ENCODE results near the gene ATP11C. TPM values are rescaled to one million over a fixed set of nuclear protein-coding genes. Genes with fewer than 3 reads are reported as not detected.
"Not testable (repeated sequence)": the region's sequence is repeated elsewhere in the genome, so short reads cannot be mapped to it uniquely, and the experiment has no call there.

Gene ATP11C
- total RNA-seq, 1 donor from 2014 or later = 20.0 TPM

DNA sequence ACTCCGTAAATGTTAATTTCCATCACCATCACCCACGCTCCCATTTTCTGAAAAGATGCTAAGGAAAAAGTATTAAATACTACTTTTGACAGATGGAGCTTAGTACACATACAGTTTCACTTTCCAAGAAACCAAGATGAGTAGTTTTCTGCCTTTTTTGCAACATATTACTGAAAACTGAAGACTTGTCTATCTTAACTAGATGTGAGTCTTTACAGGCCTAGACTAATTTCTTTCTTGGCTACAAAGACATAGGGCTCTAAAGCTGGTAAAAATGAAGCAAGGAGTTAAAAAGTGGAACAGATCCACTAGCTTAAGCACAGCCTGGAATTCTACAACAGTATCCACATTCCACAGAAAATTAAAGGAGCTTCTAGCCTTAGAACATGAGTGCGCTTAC, 68.2 kb downstream of the ATP11C start:
- DNase-seq (ENCODE audit: low spot score) = no peak

DNA sequence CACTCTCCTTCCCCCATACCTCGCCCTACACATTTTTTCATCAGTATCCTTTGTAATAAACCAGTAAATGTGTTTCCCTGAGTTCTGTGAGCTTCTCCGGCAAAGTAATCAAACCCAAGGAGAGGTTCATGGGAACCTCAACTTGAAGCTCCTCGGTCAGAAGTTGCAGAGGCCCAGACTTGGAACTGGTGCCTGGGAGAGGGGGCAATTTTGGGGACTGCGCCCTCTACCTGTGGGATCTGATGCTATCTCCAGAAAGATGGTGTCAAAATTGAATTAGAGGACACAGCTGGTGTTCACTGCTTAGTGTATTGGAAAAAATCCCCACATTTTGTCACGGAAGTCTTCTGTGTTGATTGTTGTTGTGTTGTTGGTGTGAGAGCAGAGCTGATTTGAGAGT, 70.6 kb downstream of the ATP11C start:
- no peak for DNase-seq (ENCODE audit: low spot score)

DNA sequence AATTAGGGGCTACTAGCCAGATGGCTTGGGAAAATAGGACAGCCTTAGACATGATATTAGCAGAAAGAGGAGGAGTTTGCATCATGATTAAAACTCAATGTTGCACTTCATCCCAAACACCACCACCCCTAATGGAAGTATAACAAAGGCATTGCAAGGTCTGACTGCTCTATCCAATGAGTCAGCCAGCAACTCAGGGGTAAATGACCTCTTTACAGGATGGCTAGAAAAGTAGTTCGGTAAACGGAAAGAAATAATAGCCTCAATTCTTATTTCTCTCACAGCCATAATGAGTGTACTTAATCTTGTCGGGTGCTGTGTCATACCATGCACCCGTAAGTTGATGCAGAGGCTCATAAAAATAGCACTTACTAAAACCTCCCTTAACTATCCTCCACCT, 76.0 kb downstream of the ATP11C start:
- DNase-seq (ENCODE audit: low spot score) = not testable (repeated sequence)

DNA sequence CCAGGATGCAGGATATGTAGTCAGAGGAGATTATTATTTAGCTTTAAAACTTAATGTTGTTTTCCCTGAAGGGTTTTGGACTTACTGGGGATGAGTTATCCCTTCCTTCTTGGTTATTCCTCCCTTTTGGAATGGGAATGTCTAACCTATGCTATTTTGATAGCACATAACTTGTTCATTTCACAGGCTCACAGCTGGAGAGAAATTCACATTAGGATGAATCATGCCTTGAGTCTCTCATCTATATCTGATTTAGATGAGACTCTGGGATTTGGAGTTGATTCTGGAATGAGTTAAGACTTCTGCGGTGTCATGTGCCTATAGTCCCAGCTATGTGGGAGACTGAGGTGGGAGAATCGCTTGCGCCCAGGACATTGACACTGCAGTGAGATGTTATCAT, 81.1 kb downstream of the ATP11C start:
- no peak for DNase-seq (ENCODE audit: low spot score)

DNA sequence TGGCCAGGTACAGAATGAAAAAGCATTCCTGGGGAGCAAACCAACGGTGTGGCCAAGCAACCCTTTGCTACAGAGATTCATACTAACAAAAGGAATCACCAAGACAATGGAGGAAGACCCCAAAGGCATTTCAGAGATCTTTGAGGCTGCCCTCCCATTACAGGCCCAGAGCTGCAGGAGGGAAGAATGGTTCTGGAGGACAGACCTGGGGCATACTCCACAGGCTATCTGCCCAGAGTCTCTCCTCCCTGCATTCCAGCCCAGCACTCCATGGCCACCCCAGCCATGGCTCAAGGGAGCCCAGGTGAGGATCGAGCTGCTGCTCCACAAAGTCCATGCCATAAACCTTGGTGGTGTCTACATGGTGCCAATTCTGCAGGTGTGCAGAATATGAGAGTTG, 81.9 kb downstream of the ATP11C start:
- no peak for DNase-seq (ENCODE audit: low spot score)

DNA sequence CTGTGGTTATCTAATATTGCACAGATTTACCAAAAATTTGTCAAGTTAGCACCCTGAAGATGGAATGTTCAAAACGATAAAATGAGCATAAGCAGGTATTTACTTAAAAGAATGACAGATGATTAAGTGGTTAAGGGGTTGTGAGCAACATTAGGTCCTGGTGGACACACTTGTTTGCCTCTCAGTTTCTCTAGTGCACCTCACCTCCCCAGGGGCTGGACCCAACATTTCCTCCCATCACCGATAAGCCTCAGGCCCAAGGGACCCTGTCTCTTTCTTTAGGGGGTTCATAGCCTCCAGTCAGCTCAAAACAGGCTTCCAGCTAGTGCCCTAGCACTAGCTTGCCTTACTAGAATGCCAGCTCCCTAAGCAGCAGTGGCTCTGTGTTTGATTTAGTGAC, 88.0 kb downstream of the ATP11C start:
- DNase-seq (ENCODE audit: low spot score) = no peak

DNA sequence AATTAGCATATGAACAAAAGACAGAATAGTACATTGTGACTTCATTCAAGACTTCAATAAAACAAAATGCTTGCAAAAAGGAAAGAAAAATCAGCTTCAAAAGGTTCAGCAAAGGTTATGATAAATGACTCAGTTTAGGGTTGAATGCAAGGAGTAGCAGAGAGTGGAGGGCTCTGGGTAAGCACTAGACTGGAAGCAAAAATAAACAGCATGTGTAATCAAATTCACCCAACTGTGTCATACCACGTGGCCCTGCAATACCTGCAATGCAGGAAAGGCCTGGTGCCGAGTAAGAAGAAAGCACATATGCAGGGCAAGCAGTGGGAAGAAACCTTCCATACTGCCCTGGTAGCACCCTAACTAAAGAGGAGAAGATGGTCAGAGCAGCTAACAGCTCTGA, 88.7 kb downstream of the ATP11C start:
- DNase-seq (ENCODE audit: low spot score) = no peak

DNA sequence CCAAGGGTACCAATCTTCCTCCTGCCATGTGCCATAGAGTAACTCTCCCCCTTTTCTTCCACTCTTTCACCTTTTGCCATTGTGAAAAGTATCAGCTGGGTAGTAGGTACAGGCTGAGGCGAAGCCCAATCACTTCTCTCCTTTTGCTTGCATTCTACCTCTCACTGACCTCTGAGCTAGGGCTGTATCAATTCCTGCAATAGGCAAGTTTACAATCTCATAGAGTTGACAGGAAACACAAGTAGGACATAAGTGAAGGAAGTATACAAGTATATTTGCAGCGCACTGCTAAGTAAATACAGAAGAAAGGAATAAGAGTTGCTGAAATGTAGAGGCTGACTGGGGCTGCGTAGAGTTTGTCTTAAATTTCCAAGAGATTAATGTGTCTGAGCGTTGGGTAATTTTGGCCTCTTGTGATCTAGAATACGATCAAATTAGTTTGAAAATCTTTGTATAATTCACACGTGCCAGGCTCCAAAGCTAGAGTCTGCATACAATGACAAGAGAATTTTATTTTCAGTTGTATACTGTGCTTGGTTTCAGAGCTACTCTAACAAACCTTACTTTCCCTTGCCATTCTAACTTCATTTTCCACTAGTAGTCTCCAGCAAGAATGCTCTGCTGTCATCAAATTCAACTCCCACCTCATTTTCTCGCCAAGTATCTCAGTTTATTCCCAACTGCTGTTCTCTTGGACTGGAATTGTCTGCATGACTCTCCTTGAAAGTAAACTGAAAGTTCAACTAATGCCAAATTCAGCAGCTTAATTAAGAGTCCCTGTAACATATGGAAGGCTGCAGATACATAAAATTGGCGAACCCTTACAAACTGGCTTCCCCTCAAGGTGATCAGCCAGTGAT, 90.3 kb downstream of the ATP11C start:
- DNase-seq (ENCODE audit: low spot score) = no peak

DNA sequence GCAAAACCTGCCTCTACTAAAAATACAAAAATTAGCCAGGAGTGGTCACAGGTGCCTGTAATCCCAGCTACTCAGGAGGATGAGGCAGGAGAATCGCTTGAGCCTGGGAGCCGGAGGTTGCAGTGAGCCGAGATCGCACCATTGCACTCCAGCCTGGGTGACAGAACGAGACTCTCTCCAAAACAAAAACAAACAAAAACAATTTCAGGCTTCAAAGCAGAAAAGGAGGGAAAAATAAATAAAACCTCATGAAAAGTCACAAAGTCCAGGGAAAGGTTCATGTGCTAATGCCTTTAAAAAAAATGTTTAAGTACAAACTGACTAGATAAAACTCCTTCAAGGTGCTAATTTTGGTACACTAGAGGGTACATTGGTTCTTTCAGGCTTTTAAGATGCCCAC, 96.5 kb downstream of the ATP11C start:
- DNase-seq (ENCODE audit: low spot score) = not testable (repeated sequence)

DNA sequence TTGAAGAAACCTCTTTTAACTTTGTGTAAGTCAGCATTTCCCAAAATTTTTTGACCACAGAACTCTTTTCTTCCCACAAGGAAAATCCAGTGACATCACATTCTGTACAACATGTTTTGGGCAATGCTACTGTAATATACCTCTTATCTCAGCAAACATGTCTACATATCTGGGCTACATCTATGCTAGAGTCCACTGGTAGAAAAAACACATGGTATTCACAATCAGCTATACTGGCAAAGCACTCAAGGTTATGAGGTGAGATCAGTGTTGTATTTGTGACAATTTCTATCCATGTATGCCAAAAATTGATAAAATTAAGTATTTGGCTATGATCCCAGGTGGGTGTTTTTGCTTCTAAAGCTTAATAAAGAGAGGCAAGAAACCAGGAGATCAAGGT, 98.0 kb downstream of the ATP11C start:
- DNase-seq (ENCODE audit: low spot score) = no peak

DNA sequence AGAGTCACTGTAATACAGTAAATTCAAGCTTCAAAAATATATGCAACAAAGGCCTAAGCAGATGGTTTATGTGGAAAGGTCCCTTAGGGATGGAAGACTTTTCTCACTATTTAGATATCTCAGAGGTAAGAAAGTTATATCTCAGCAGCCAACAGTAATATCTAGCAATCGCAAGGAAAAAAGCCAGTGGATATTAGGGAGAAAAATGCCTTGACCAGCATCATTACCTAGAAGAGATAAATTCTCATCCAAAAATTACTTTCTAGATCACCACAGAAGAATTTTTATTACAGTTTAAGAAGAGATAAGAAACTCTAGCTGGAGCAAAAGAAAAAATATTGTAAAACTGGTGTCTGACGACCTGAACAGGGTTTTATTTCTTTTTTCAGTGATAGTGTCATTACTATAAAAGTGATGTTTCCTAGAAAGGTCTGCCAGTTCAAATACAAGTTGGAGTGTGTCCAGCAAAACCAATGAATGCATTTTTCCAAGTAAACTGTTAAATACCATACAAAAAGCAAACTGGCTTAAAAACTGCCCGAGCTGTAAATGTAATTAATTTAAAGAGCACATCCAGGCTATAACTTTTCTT, 100.0 kb downstream of the ATP11C start:
- no peak for DNase-seq (ENCODE audit: low spot score)

DNA sequence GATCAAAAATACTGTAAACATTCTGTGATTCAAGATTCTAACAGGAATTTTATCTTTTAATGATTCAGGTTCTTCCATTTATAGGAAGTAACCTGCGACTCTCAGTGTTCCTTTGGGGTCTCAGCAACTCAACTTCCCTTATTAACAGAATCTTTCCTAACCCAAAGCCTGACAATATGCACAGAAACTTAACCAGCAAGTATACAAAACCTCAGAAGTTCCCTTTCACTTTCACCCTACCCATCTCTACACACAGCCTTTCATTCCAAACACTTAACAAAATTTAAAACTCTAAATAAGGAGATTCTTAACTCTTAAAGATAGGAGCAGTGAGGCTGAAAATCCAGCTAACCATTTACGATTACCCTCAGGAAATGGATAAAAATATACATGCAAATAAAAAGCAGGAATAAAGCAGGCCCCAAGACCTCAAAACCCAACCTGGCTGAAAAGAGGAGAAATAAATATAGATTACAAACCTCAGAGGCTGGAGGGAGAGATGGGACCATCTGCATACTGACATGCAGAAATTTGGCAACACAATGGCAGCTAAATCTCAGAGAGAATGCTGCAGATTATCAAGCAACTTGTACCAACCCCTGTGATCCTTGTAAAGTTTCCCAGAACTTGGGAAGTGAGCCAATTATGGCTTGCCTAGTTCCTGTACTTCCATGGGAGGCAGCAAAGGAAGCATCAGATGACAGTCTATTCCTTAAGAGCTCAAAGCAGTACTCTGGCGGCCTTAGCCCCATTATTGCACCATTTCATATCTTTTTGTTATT, 101.0 kb downstream of the ATP11C start:
- DNase-seq (ENCODE audit: low spot score) = no peak

DNA sequence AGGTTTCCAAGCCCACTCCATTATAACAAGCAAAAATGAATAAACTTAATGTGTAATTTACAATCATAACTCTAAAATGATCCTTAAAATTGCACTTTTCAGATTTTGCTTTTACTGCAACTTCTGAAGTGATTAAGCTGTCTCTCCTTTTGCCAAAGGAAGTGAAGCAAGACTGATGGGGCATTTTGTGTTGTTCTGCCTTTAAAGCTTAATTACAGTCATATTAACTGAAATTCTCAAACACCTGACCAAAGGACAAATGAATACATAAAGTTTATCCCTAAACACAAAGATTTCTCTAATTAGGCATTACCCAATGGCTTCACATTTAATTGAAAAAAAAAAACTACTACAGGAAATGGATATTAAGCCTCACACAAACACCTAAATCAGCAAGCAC, 101.8 kb downstream of the ATP11C start:
- DNase-seq (ENCODE audit: low spot score) = no peak

DNA sequence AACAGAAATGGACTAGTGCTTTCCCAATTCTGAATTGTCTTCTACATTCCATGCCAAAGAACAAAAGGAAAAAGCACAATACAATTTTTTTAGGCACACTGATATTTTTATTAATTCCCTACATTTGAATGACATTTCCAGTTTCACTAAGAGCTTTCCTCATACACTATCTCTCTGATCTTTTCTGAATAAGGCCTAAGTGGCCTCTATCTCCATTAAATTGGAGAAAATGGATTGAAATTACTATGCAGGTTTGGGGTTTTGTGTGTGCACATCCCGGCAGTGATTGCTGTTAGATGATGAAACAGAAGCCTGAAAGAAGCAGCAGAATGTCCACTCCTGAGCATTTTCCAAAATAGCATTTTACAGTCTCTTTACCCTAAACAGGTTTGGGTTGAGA, 104.0 kb downstream of the ATP11C start:
- no peak for DNase-seq (ENCODE audit: low spot score)

DNA sequence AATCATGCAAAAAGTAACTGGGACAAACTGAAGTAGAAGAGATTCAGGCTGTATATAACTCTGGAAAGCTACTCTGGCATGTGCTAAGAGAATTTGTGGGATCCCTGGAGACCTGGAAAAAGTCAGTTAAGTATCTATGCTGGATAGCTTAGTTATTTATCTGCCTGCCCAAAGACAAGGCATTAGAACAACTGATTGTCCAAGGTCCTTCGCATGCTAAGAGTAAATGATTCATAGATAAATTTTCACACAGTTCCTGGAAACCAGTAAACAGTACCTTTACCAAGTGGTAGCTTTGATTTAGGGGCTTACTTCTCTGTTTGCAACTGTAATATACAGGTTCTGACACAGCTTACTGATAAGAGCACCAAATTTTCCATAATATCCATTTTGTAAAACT, 104.8 kb downstream of the ATP11C start:
- no peak for DNase-seq (ENCODE audit: low spot score)

DNA sequence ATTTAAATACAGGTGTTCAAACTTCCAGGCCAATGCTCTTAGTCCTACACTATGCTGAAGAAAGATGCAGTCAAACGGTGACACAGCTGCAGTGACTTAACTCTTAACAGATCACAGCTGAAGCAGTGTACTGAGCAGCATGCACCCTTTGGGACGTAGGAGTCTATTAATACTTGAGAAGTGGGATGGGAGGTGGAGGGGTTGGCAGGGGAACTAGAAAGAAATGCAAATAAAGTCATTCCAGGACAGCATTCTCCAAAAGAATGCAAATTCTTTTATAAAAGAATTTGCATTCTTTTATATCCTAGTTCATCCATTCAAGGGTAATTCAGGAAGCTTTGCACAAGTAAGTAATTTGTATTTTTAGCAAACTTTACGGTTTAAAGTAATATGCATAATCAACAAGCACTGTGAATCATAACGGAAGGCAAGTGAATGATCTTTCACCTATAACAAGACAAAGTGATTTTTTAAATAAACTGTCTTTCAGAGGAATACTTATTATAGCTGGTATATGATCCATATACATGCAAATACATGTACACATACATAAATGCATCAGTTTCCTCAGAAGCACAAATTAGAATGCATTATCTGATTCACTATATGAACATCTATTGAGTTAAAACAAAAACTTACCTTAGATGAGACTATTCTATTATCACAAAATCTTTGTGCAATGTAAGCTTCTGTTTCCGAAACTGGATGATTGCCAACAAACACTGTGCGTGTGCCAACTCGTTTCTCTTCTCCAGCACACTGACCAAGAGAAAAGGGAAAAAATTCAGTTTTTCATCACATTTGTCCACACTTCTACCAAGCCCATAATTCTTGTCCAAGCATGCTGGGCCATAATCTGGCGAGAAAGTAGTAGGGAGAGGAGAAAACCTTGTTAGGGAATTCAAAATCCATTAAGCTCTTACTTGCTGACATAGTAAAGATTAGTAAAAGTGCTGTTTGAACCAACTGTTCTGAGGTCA, 106.5 kb downstream of the ATP11C start:
- no peak for DNase-seq (ENCODE audit: low spot score)

DNA sequence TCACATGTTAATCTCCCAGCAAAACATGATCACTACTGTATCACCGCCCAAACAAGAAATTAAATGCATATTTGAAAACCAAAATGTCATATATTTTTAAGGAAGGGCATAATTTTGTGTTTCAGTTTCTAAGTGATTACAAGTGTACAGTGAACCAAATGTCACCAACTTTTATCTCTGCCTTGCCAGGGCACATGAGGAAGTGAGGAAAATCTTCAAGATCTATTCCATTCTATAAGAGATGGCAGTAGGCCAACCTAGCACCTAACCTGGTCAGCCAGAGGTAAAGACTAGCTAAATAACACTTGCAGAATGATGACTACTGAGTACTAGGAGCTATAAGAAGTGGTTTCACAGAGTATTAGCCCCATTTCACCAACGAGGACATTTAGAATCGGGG, 107.2 kb downstream of the ATP11C start:
- no peak for DNase-seq (ENCODE audit: low spot score)

DNA sequence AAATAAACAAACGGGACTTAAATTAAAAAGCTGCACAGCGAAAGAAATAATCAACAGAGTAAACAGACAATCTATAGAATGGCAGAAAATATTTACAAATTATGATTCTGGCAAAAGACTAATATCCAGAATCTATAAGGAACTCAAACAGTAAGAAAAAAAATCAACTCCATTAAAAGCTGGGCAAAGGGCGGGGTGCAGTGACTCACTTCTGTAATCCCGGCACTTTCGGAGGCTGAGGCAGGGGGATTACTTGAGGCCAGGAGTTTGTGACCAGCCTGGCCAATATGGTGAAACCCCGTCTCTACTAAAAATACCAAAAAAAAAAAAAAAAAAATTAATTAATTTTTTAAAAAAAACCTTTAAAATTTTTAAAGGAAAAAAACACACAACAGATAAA, 109.0 kb downstream of the ATP11C start:
- no peak for DNase-seq (ENCODE audit: low spot score)

DNA sequence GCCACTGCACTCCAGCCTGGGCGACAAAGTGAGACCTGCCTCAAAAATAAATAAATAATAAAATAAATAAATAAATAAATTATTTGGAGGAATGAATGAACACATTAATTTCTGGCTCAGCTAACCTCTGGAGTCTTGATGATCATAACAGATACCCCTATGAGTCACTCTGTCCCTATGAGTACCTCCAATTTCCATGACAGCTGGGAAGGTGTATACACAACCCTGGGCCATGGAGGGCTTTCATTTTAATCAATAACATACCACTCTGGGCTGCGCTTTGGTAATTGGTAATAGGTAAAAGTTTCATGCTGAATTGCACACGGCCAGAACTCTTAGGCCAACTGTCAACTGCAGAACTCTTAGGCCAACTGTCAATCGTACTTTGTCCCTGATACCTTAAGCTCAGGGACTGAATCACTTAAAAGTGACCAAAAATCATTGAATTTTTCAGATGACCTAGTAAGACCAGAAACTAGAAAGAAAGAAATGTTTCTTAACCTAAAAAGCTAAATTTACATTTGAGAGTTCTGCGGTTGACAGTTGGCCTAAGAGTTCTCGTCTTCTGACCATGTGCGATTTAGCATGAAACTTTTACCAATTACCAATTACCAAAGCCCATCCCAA, 112.4 kb downstream of the ATP11C start:
- DNase-seq (ENCODE audit: low spot score) = no peak

DNA sequence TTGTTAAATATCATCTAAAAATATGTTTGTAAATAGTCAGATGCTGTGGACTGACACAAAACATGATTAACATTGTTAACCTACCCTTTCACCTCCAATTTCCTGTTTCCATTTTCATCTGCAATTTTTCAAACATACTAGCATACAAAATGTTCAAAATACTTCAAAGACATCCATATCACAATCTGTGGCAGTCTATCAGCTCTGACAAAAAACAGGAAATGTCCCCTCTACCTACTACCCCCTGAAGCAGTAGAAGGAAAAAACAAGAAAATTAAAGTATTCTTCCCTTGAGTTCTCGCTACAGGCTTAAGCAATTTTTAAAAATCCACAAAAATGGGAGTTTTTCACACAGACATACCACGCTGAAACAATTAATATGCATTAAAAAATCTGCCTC, 116.6 kb downstream of the ATP11C start:
- DNase-seq (ENCODE audit: low spot score) = no peak

DNA sequence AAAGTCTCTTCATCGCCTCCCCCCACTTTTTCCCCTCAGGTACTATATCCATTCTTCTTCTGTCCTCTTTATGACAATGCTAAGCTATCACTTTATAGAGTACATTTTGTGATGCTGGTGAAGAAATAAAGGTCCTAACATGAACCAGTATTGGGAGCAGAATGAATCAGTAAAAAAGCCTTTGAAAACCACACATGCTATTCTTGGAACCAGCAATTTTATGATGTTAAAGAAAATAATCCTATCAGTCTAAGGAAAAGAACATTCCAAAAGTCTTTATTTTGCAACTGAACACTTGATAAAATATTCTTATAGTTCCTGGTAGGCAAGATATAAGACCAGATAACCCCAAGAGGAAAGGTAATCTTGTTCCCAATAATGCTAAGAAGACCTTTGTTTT, 117.1 kb downstream of the ATP11C start:
- no peak for DNase-seq (ENCODE audit: low spot score)
